ENCODE results near the gene CYP26B1.

Gene CYP26B1

GRCh38 chr2:72117718-72118117 is 29.9 kb downstream of the CYP26B1 start:
- no peak for DNase-seq (ENCODE audit: low read depth)
- TF ChIP-seq, protein P1, sequence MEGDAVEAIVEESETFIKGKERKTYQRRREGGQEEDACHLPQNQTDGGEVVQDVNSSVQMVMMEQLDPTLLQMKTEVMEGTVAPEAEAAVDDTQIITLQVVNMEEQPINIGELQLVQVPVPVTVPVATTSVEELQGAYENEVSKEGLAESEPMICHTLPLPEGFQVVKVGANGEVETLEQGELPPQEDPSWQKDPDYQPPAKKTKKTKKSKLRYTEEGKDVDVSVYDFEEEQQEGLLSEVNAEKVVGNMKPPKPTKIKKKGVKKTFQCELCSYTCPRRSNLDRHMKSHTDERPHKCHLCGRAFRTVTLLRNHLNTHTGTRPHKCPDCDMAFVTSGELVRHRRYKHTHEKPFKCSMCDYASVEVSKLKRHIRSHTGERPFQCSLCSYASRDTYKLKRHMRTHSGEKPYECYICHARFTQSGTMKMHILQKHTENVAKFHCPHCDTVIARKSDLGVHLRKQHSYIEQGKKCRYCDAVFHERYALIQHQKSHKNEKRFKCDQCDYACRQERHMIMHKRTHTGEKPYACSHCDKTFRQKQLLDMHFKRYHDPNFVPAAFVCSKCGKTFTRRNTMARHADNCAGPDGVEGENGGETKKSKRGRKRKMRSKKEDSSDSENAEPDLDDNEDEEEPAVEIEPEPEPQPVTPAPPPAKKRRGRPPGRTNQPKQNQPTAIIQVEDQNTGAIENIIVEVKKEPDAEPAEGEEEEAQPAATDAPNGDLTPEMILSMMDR (conservative IDR thresholded peaks at IDR 0.05; ENCODE audit: control insufficient read depth, insufficient read depth, low read depth, low read length): no peak
- no peak overlapping the region for H3K4me3 ChIP-seq (ENCODE audit: control insufficient read depth, low read depth, low read length)

DNA sequence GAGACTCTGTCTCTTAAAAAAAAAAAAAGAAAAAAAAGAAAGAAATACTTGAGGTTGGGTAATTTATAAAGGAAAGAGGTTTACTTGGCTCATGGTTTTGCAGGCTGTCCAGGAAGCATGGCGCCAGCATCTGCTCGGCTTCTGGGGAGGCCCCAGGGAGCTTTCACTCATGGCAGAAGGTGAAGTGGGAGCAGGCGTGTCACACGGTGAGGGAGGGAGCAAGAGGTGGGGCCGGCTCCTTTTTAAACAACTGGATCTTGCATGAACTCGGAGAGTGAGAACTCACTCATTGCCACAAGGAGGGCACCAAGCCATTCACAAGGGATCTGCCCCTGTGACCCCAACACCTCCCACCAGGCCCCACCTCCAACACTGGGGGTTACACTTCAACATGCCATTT is 30.6 kb downstream of the CYP26B1 start:
- TF ChIP-seq, protein P1 (conservative IDR thresholded peaks at IDR 0.05; ENCODE audit: control insufficient read depth, insufficient read depth, low read depth, low read length): no peak
- no peak for DNase-seq (ENCODE audit: low read depth)
- no peak overlapping the region for H3K4me3 ChIP-seq (ENCODE audit: control insufficient read depth, low read depth, low read length)

- DNase-seq (ENCODE audit: low read depth): no peak
- H3K4me3 ChIP-seq (ENCODE audit: control insufficient read depth, low read depth, low read length): no peak overlapping the region
- TF ChIP-seq, protein P1 (conservative IDR thresholded peaks at IDR 0.05; ENCODE audit: control insufficient read depth, insufficient read depth, low read depth, low read length): peak; percentile 28
Observed at GRCh38 chr2:72116081-72116533, 31.6 kb downstream of the CYP26B1 start.

DNA sequence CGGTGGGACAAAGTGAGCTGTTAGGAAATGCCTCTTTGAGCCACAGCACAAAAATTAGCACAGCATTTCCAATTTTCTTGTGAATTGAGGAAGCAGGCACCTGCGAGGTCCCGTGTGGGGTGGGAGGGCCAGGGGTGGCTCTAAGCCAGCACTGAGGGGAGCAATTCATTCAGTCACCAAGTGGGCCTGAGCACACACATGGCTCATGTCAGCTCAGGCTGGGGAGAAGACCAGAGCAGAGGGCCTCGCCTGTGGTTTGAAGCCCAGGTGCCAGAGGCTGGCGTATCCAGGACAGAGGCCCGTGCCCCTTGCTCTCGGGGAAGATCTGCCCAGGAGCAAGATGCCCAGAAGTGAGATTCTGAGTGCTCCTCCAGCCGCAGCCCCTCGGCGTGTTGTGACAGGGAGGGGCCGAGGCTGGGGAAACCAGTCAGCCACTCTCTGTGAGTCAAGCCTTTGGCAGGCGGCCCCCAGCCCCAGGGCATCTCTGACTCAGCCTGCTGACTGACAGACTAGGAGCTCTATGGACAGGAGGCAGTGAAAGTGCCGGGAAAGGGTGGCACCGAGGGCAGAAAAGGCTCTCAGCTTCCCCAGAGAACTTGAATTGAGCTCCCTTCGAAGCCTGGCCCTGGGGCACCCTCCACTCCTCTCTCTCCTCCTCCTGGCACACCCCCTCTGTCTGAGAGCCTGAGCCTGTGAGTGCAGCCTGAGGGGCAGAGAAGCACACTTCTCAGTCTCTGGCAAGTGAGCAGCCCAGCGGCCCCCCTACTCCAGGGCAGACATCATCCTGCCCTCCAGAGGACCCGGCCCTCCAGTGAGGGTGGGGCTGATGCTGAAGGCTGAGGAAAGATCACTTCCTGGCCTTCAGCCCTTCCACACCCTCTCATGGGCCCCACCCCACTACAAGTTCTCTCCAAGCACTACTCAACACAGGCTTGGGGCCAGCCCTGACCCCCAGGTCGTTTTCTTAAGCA is 32.3 kb downstream of the CYP26B1 start:
- H3K4me3 ChIP-seq (ENCODE audit: control insufficient read depth, low read depth, low read length): no peak overlapping the region
- TF ChIP-seq, protein P1 (conservative IDR thresholded peaks at IDR 0.05; ENCODE audit: control insufficient read depth, insufficient read depth, low read depth, low read length): no peak
- DNase-seq (ENCODE audit: low read depth): peak; percentile 57

- TF ChIP-seq, protein P1 (conservative IDR thresholded peaks at IDR 0.05; ENCODE audit: control insufficient read depth, insufficient read depth, low read depth, low read length): no peak
- DNase-seq (ENCODE audit: low read depth): no peak
- H3K4me3 ChIP-seq (ENCODE audit: control insufficient read depth, low read depth, low read length): no peak overlapping the region
Observed at GRCh38 chr2:72114693-72115051, 33.0 kb downstream of the CYP26B1 start.

DNA sequence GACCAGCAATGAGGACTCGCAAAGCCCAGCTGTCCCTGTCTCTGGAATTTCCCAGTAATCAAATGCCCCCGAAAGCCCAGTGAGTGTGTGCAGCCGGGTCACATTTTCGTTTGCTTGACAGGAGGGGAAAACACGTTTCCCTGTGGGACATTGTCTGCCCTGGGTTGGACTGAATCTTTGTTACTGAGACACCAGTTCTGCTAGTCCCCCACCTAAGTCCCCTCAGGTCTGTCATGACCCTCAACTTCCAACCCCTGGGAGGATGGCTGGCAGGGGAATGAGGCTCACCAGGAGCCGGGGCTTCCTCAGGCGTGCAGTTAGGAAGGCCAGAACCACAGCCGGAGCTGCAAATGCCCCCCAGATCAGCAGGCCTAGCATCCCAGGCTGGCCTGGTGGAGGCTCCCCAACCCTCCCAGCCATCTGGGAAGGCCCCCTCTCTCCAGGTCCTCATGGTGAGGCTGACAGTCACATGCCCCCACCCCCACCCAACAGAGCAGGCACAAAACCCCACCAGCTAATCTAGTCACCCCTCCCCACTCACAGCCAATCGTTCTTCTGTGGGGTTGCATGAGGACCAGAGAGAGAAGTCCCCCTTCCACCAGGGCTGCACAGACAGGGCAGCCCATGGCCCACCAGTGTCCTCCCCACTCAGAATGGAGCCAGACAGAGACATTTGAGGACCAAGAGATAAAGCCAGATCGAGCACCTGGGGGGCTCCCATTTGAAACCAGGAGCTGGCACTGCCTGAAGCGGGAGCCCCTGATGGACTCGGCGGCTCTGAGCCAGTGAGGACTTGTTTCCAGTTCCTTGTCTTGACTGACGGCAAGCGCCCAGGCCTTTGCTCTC is 33.6 kb downstream of the CYP26B1 start:
- no peak for DNase-seq (ENCODE audit: low read depth)
- H3K4me3 ChIP-seq (ENCODE audit: control insufficient read depth, low read depth, low read length): no peak overlapping the region

More for the DNA sequence above, 33.6 kb downstream of the CYP26B1 start:
- TF ChIP-seq, protein P1 (conservative IDR thresholded peaks at IDR 0.05; ENCODE audit: control insufficient read depth, insufficient read depth, low read depth, low read length): no peak

Data from fibroblast of mammary gland (primary cell).